IgD-negative memory B cell (primary cell): ENCODE results near the gene ZDHHC19. TPM values are rescaled to one million over a fixed set of nuclear protein-coding genes. Genes with fewer than 3 reads are reported as not detected.
"Not testable (repeated sequence)": the region's sequence is repeated elsewhere in the genome, so short reads cannot be mapped to it uniquely, and the experiment has no call there.

ENCODE experiments used
- H3K27ac Mint-ChIP-seq, 3 donors: one replicate each; pipeline ENCODE4 v1.8.0; 2020 to 2022; ENCODE audit warnings: mild to moderate bottlenecking in 3 of 3, mixed read lengths in 3 of 3, moderate library complexity in 1 of 3
- H3K27me3 Mint-ChIP-seq: one replicate; pipeline ENCODE4 v1.8.0; 2021; ENCODE audit warnings: mixed read lengths
- H3K36me3 Mint-ChIP-seq: one replicate; pipeline ENCODE4 v1.8.0; 2020; ENCODE audit warnings: mild to moderate bottlenecking, mixed read lengths
- H3K4me1 Mint-ChIP-seq, 3 donors: one replicate each; pipeline ENCODE4 v1.8.0; 2020 to 2022; ENCODE audit warnings: mixed read lengths in 3 of 3, mild to moderate bottlenecking in 1 of 3
- H3K4me3 Mint-ChIP-seq, 4 donors: one replicate each; pipeline ENCODE4 v1.8.0; 2020 to 2022; ENCODE audit warnings: mild to moderate bottlenecking in 4 of 4, mixed read lengths in 4 of 4, moderate library complexity in 3 of 4
- H3K9me3 Mint-ChIP-seq, 3 donors: one replicate each; pipeline ENCODE4 v1.8.0; 2020 to 2021; ENCODE audit warnings: mixed read lengths in 3 of 3, mild to moderate bottlenecking in 1 of 3
- polyA plus RNA-seq: library from polyadenylated mRNA; unstranded; fragments of 300-500 nt; fragmentation: Illumina TruSeq; gene quantifications from one replicate; pipeline ENCODE4 v1.2.3, GENCODE V29; 2021

Gene ZDHHC19
- polyA plus RNA-seq, 1 donor from 2014 or later, result 5.4 TPM

GRCh38 chr3:196216681-196217211 lies 5.5 kb upstream of the ZDHHC19 start:
- no peak overlapping the region for H3K4me3 Mint-ChIP-seq
- no peaks in the 10 kb centered on the region for H3K27me3 Mint-ChIP-seq
- H3K27ac Mint-ChIP-seq, result peak overlapping the region in 1 of 3 donors; percentile 12
- no peaks in the 10 kb centered on the region for H3K36me3 Mint-ChIP-seq
- peaks cover 6 to 13% (median 10%) of the 10 kb centered on the region in 3 donors for H3K4me1 Mint-ChIP-seq
- peaks cover 0 to 3% (median 0%) of the 10 kb centered on the region in 3 donors for H3K9me3 Mint-ChIP-seq

GRCh38 chr3:196216089-196216564 lies 4.9 kb upstream of the ZDHHC19 start, which contains the start of gene SLC51A:
SLC51A (plus strand) TSS chr3:196216534; CDS start chr3:196216713, 179 bp downstream.
- peak within 1 kb of the TSS in 1 of 4 donors; percentile 33 for H3K4me3 Mint-ChIP-seq
- peaks cover 0 to 3% (median 0%) of the 10 kb centered on the region in 3 donors for H3K9me3 Mint-ChIP-seq
- peak within 1 kb of the TSS in 1 of 3 donors; percentile 12 for H3K27ac Mint-ChIP-seq

GRCh38 chr3:196215493-196216020 lies 4.4 kb upstream of the ZDHHC19 start:
- Mint-ChIP-seq H3K27ac (no peak overlapping the region), H3K4me1 (peaks cover 6 to 13% (median 10%) of the 10 kb centered on the region in 3 donors), H3K27me3 (no peaks in the 10 kb centered on the region), H3K4me3 (peak overlapping the region in 1 of 4 donors; percentile 33), H3K9me3 (peaks cover 0 to 2% (median 0%) of the 10 kb centered on the region in 3 donors), H3K36me3 (no peaks in the 10 kb centered on the region)

More at GRCh38 chr3:196216089-196216564, 4.9 kb upstream of the ZDHHC19 start, which contains the start of gene SLC51A:
- Mint-ChIP-seq H3K36me3 (no peaks in the 10 kb centered on the region), H3K4me1 (peaks cover 6 to 13% (median 10%) of the 10 kb centered on the region in 3 donors), H3K27me3 (no peaks in the 10 kb centered on the region)

GRCh38 chr3:196214783-196215441 lies 3.7 kb upstream of the ZDHHC19 start:
- H3K27ac Mint-ChIP-seq, result no peak overlapping the region
- no peaks in the 10 kb centered on the region for H3K9me3 Mint-ChIP-seq
- H3K36me3 Mint-ChIP-seq, result no peaks in the 10 kb centered on the region
- H3K4me1 Mint-ChIP-seq, result peaks cover 6 to 13% (median 9%) of the 10 kb centered on the region in 3 donors
- no peak overlapping the region for H3K4me3 Mint-ChIP-seq
- no peaks in the 10 kb centered on the region for H3K27me3 Mint-ChIP-seq

- H3K4me1 Mint-ChIP-seq, result peaks cover 6 to 14% (median 6%) of the 10 kb centered on the region in 3 donors
- not testable (repeated sequence) for H3K27me3 Mint-ChIP-seq, H3K9me3 Mint-ChIP-seq, H3K36me3 Mint-ChIP-seq
- peak overlapping the region in 1 of 3 donors; percentile 39 for H3K27ac Mint-ChIP-seq
- peak overlapping the region in 1 of 4 donors; percentile 58 for H3K4me3 Mint-ChIP-seq
Observed at GRCh38 chr3:196209944-196210672, 1.1 kb downstream of the ZDHHC19 start.

- H3K36me3 Mint-ChIP-seq, result no peaks in the 10 kb centered on the region
- H3K4me3 Mint-ChIP-seq, result peak overlapping the region; percentile 17 to 91 (median 54)
- H3K9me3 Mint-ChIP-seq, result peaks cover 0 to 2% (median 0%) of the 10 kb centered on the region in 3 donors
- H3K4me1 Mint-ChIP-seq, result peaks cover 12 to 20% (median 12%) of the 10 kb centered on the region in 3 donors
- no peaks in the 10 kb centered on the region for H3K27me3 Mint-ChIP-seq
- no peak overlapping the region for H3K27ac Mint-ChIP-seq
Observed at GRCh38 chr3:196208942-196209695, 2.1 kb downstream of the ZDHHC19 start.

GRCh38 chr3:196207833-196208607 lies 3.2 kb downstream of the ZDHHC19 start:
- Mint-ChIP-seq H3K27ac (peak overlapping the region in 1 of 3 donors; percentile 46), H3K4me1 (peaks cover 22 to 31% (median 23%) of the 10 kb centered on the region in 3 donors), H3K4me3 (peak overlapping the region in 3 of 4 donors; percentile 70 to 93 (median 91)), H3K36me3 (no peaks in the 10 kb centered on the region), H3K27me3 (no peaks in the 10 kb centered on the region), H3K9me3 (peaks cover 0 to 2% (median 0%) of the 10 kb centered on the region in 3 donors)

- Mint-ChIP-seq H3K27ac (peak overlapping the region in 2 of 3 donors; percentile 31 to 54), H3K4me1 (peaks cover 28 to 36% (median 29%) of the 10 kb centered on the region in 3 donors)
Observed at GRCh38 chr3:196207159-196207832, 3.9 kb downstream of the ZDHHC19 start.

GRCh38 chr3:196205442-196206205 lies 5.6 kb downstream of the ZDHHC19 start:
- Mint-ChIP-seq H3K4me1 (peaks cover 30 to 38% (median 30%) of the 10 kb centered on the region in 3 donors), H3K27ac (peak overlapping the region; percentile 17 to 71 (median 46)), H3K4me3 (peak overlapping the region in 2 of 4 donors; percentile 7 to 53)
- H3K9me3 Mint-ChIP-seq, H3K27me3 Mint-ChIP-seq, H3K36me3 Mint-ChIP-seq: not testable (repeated sequence)

More at GRCh38 chr3:196207159-196207832, 3.9 kb downstream of the ZDHHC19 start:
- H3K36me3 Mint-ChIP-seq, result no peaks in the 10 kb centered on the region
- H3K27me3 Mint-ChIP-seq, result no peaks in the 10 kb centered on the region
- H3K9me3 Mint-ChIP-seq, result peaks cover 0 to 2% (median 0%) of the 10 kb centered on the region in 3 donors
- peak overlapping the region; percentile 30 to 93 (median 80) for H3K4me3 Mint-ChIP-seq

- Mint-ChIP-seq H3K9me3 (peaks cover 0 to 2% (median 0%) of the 10 kb centered on the region in 3 donors), H3K27ac (peak overlapping the region; percentile 36 to 71 (median 71)), H3K4me3 (peak overlapping the region; percentile 59 to 94 (median 73)), H3K27me3 (no peaks in the 10 kb centered on the region), H3K36me3 (no peaks in the 10 kb centered on the region), H3K4me1 (peaks cover 30 to 38% (median 30%) of the 10 kb centered on the region in 3 donors)
Observed at GRCh38 chr3:196203846-196204245, 7.4 kb downstream of the ZDHHC19 start.

GRCh38 chr3:196202516-196202970 lies 8.7 kb downstream of the ZDHHC19 start:
- peak overlapping the region; percentile 58 to 95 (median 86) for H3K4me3 Mint-ChIP-seq
- no peaks in the 10 kb centered on the region for H3K27me3 Mint-ChIP-seq
- no peaks in the 10 kb centered on the region for H3K36me3 Mint-ChIP-seq
- H3K9me3 Mint-ChIP-seq, result peaks cover 0 to 2% (median 0%) of the 10 kb centered on the region in 3 donors
- peaks cover 30 to 32% (median 30%) of the 10 kb centered on the region in 3 donors for H3K4me1 Mint-ChIP-seq
- H3K27ac Mint-ChIP-seq, result peak overlapping the region in 2 of 3 donors; percentile 71 to 81
